GM18498 (cell line): ENCODE measurements around the gene CTH.
"Not testable (repeated sequence)": the region's sequence is repeated elsewhere in the genome, so short reads cannot be mapped to it uniquely, and the experiment has no call there.

Experiments
- ATAC-seq: cut with Tn5 transposase; IDR thresholded peaks from one replicate; pipeline ENCODE4 v1.9.1; 2021; ENCODE audit warnings: mild to moderate bottlenecking, moderate library complexity; ENCODE audit not compliant: unreplicated experiment

Gene CTH

DNA sequence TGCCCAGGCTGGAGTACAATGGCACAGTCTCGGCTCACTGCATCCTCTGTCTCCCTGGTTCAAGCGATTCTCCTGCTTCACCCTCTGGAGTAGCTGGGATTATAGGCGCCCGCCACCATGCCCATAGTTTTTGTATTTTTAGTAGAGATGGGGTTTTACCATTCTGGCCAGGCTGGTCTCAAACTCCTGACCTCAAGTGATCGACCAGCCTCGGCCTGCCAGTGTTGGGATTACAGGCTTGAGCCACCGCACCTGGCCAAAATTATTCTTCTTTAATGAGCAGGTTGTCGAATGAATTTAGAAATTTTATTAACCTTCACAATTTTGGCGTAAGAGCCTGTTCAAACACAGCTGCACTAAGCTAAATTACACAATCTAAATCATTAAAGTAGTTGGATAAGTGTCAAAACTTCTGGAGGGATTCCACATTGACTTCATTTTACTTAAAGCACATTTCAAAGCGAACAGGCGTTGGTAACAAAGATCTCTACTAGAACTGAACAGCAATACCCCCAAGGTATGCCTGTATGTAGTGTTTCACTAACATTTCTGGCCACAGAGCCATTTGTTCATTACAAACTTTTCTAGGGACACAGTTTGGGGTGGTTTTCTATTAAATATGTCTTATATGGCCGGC is 5.2 kb upstream of the CTH start:
- no peak for ATAC-seq

DNA sequence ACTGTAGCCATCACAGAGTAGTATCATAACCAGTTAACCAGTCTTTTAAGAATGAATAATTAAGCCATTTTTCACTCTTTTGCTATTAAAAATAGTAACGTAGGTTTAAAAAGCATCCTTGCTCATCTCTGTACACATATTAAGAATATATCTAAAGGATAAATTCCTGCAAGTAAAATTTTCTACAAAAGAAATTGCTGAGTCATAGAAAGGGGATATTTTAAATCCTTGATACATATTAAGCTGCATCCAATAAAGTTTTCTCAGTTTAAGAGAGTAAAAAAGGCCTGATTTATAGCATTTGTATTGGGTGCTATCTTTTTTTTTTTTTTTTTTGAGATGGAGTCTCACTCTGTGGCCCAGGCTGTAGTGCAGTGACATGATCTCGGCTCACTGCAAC is 1.9 kb upstream of the CTH start:
- no peak for ATAC-seq

DNA sequence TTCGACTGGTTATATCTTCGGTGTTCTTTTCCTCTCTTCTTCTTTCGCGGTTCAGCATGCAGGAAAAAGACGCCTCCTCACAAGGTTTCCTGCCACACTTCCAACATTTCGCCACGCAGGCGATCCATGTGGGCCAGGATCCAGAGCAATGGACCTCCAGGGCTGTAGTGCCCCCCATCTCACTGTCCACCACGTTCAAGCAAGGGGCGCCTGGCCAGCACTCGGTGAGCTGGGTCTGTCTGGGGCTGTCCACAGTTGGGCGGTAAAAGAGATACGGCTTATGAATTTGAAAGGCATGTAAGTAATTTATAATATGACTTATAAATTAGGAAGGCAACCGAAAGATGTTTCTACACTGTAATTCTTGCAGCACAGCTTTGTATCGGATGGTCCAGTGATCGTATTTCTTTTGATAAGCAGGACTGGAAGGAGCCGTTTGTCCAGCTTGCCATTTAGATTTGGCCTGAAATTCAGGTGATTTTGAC is 334 bp downstream of the CTH start:
- ATAC-seq: peak; percentile 5

DNA sequence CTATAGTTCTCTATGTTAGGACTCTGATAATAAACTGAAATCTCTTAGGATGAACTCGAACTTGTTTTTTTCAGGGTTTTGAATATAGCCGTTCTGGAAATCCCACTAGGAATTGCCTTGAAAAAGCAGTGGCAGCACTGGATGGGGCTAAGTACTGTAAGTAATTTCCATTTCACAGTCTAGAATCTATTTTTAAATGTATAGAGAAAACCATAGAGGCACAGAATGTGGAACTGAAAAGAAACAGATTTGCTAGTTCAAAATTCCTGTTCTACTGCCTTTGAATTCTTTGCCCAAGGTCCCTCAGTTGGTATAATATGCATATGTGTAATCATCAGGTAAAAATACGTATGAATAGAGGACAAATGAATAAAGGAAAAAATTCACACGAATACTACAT is 4.8 kb downstream of the CTH start:
- ATAC-seq: peak; percentile 33

DNA sequence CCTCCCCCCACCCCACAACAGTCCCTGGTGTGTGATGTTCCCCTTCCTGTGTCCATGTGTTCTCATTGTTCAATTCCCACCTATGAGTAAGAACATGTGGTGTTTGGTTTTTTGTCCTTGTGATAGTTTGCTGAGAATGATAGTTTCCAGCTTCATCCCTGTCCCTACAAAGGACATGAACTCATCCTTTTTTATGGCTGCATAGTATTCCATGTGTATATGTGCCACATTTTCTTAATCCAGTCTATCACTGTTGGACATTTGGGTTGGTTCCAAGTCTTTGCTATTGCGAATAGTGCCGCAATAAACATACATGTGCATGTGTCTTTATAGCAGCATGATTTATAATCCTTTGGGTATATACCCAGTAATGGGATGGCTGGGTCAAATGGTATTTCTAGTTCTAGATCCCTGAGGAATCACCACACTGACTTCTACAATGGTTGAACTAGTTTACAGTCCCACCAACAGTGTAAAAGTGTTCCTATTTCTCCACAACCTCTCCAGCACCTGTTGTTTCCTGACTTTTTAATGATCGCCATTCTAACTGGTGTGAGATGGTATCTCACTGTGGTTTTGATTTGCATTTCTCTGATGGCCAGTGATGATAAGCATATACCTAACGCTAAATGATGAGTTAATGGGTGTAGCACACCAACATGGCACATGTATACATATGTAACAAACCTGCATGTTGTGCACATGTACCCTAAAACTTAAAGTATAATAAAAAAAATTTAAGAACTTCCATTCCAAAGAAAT is 8.1 kb downstream of the CTH start:
- not testable (repeated sequence) for ATAC-seq

DNA sequence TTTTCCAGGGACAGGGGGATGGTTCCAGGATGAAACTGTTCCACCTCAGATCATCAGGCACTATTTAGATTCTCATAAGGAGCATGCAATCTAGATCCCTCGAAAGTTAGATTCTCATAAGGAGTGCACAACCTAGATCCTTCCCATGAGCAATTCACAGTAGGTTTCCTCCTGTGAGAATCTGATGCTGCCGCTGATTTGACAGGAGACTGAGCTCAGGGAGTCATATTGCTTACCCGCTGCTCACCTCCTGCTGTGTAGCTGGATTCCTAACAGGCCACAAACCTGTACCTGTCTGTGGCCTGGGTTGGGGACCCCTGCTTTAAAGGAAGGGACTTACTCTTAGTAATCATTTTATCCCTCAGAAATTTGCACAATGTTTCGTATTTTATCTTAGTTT is 9.3 kb downstream of the CTH start:
- no peak for ATAC-seq

DNA sequence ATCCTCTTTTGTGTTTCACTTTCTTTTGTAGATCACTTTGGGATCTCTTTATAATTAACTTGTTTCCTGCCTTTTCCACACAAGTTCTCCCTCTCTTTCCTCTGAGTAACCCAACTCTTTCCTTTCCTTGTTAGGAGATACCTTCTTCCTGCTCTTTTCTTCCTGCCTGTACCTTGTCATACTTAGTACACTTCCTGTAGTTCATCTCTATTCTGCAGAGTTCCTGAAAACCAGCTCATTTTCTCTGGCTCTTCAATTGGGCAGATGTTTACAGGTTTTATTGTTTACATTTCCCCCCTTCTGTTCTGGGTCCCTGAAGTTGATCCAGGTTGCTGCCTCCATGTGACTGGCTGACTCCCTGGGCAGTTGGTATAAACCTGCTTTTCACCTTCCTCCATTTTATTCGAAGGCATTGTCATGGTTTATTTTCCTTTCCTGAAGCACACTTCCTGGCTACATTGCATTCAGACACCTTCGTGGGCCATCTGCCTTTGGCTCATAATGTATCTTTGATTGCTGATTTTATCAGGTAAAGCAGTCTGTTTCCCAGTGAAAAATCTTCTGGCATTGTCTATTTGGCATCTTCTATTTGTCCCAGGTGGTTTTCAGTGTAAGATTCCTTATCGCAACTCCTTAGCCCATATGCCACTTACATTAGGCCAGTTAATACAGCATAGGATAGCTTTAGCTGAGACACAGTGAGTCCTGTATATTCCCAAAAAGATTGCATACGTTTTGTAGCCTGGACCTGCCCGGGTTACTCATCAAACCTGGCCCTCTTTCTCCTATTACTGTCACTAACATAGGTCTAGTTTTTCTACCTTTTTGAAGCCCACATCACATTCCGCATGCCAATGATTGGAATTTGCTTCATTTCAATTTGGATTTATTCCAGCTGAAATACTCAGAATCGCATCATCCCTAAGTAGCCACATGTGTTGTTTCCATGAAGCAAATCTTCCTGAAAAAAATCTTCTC is 15.4 kb downstream of the CTH start:
- ATAC-seq: no peak

DNA sequence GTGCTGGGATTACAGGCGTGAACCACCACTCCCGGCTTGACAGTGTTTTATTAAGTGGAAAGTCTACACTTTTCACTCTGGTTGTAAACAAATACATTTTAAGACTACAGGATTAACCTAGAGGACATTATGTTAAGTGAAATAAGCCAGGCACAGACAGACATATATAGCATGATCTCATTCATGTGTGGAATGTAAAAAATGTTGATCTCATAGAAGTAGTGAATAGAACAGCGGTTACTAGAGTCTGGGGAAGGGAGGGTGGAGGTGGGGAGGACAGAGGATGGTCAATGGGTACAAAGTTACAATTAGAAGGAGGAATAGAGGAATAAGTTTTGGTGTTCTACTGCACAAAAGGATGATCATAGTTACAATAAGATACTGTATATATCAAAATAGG is 16.9 kb downstream of the CTH start:
- no peak for ATAC-seq

DNA sequence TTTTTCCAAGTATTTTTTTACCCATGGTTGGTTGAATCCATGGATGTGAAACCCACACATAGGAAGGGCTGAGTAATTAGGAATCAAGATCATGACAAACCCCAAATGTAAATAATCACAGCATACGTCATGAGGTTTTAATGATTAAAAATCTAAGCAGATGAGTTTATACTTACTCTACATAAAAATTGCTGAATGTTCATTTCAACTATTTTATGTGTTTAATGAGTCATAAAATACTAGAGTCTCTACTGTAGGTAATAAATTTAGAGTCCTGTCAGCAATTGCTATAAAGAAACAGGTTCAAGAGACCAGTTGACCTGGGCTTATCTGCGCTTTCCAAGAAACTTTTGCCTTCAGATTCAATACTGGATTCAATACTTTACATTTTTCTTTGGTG is 18.2 kb downstream of the CTH start:
- ATAC-seq: no peak

DNA sequence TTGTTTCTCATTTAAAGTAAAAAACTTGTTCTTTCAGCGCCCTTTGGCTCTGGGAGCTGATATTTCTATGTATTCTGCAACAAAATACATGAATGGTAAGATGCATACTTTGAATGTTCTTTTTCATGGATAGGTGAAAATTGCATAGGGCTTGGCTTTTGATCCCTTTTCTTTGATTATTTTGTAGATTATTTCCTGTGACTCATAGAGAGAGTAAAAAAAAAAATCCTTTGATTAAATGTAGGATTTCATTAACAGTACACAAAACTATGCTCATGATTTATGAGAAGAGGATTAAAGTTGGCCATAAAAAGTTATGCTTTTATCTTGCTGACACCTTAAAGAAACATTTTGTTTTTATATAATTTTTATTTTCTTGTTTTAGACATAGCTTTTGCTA is 18.7 kb downstream of the CTH start:
- no peak for ATAC-seq

DNA sequence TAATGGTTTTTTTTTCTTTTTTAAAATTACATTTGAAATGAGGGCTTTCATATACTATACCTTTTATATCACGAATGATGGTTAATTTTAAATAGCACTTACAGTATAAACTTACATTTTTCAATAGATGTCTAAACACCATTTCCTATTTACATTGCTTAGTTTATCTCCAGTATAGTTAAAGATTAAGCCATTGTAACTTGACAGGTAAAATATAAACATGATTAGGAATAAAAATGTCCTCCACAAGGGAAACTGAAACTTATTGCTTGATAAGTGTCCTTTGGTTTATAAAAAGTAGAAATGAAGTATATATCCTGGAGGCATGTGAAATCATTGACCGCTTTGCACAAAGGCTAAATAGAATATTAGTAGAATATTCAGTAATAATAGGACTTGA is 20.2 kb downstream of the CTH start:
- ATAC-seq: no peak

DNA sequence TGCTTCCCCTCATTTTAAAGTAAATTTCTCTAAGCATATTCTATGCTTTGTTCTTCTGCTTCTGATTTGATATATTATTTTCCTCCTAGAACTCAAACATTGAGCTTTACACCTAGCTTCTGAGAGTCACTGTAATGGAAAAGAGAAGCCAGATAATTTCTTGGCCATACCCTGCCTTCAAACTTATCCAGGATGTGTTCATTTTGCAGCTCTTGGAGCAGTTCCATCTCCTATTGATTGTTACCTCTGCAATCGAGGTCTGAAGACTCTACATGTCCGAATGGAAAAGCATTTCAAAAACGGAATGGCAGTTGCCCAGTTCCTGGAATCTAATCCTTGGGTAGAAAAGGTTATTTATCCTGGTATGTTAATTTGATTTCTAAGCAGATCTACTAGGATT is 20.8 kb downstream of the CTH start:
- no peak for ATAC-seq

DNA sequence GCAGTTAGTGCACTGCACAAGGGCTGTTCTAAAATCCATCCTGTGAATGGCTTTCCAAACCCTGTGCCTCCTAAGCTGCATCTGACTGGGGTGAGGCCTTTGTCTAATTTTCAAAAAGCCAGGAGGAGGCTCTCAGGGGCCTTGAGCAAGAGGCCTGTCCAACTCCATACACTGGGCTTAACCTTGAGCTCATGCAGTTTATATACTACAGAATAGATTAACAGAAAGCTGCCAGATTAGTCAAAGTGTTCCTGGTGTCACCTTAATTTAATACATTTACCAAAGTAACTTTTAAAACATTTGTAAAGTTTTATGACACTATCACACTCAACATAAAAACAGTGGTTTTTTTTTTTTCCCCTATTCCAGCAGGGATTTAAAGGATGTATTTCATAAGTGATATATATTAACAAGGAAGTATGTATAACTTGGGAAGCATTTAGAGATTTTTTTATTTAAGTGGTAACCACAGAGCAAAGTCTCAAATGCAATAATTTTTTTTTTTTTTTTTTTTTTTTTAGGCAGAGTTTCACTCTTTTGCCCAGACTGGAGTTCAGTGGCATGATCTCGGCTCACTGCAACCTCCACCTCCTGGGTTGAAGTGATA is 23.3 kb downstream of the CTH start:
- ATAC-seq: no peak

DNA sequence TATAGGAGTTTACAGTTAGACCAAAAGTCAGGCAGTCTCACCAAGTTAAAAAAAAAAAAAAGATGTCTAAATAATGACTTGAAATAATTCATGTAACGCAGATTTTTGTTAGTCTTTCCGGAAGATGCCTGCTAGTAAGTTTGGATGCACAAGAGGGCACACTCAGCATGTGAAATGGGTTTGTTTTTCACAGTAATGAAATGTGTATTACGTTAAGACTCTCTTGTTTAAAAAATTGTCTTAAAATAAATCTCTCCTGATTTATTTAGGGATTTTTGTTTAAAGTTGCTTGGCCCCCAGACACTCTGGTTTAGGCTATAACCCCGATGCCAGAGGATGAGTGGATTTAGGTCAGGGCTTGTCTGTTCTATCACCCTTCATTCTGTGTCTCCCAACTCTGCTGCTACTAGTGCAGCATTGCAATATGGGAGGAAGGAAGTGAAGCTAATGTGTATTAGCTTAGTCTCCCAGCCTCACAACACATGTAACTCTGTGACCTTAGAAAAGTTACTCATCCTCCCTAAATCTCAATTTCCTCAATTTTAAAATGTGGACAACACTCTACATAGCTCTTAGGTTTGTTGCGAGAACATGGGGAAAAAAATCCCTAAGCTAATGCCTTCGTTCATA is 25.7 kb downstream of the CTH start:
- no peak for ATAC-seq

DNA sequence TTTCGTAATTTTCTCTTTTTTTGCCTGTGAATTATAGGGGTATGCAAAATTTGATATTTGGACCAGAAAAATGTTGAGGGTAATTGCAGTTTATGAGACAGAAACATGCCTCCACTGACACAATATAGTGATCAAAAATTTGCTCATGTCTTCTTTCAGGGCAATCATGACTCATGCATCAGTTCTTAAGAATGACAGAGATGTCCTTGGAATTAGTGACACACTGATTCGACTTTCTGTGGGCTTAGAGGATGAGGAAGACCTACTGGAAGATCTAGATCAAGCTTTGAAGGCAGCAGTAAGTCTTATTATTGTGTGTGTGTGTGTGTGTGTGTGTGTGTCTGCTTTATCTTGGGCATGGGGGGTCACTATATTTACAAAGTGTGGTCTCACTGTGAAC is 27.5 kb downstream of the CTH start:
- ATAC-seq: no peak

DNA sequence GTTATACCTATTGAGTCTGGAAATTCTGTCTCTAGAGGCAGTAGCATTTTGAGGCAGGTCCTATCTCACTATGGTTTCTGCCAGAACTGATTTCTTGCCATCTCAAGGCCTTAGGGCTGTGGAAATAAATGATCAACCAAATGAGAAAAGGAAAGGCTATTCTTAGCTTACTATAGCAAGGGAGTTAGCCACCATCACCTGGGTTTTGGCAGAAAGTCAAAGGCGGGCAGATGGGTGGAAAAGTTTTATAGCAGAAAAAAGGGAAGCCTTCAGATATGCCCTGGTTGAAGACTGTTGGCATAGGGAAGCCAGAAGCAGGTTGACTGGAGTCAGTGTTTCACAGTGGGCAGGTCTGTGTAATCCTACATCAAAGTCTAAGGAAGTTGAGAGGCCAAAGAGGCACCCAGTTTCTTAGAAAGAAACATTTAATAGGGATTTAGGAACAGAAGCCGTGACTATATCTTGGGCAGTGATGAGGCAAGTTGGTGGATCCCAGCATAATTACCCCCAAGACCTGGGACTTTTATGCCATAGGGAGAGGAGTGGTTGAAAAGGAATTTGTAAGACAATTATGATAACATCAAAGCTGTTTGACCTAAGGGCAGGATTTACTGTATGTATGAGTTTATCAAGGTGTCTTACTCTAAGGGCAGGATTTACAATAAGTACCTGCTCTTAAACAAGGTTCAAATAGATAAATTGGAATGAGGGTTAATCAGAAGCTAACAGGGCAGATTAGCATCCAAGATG is 29.7 kb downstream of the CTH start:
- ATAC-seq: no peak

DNA sequence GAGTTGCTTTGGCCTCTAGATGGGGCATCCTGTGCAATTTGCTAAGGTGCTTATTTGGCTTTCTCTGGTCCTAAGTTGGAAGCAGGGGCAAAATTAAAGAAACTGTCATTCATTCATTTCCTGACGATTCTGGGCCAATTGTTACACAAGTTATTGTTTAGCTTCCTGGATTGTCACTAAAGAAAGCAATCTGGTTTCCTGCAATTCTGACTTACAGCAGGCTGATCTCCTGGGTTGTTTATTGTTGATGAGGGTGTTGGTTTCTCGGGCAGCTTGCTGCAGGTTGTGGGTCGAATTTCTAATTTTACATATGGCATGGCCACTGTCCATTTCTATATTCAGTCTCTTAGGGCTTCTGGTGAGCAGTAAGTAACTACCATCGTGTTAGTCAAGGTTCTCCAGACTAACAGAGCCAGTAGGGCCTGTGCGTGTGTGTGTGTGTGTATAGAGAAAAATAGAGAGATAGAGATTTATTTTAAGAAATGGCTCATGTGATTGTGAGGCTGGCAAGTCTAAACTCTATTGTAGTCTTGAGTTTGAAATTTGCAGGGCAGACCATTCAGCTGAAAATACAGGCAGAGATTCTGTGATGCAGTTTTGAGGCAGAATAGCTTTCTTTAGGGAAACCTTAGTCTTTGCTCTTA is 30.4 kb downstream of the CTH start:
- no peak for ATAC-seq

DNA sequence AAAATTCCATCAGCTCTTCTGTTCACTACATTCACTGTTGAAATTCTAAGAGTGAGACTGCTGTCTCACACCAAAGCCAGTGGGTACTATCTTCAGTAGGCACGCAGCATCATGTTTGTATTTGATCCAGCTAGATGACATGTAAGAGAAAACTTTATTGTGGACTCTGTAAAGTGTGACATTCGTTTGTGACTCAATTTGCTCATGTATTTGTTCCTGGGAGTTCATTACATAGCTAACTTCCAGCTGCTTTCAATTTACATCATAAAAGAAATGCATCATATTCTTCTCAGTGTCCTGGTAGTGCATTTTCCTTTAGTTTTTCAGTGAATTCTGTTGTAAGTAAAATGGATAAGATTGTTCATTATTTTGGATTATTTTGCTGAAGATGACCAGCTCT is 31.4 kb downstream of the CTH start:
- no peak for ATAC-seq

DNA sequence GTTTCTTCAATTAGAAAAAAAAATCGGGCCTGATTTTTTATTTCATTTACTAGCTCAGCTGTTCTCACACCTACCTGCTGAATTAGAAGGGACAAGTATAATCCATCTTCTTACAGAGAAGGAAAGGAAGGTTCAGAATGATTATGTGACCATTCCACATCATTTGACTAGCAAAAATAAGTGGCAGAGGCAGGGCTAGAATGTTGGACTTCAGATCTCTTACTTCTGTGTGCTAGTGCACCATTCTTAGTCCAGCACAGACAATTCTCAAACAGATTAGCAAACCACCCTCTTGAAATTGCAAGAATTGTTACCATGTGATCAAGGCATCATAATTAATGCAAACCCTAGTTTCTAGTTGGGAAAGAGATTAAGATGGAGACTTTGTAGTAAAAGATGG is 32.7 kb downstream of the CTH start:
- no peak for ATAC-seq
